ENCODE results near the gene SLCO1A2.

- TF ChIP-seq CTCF (IDR thresholded peaks at IDR 0.05; ENCODE audit: low read depth, low read length), result no peak
- TF ChIP-seq POLR2A (IDR thresholded peaks at IDR 0.05; ENCODE audit: extremely low read depth, insufficient read length), result no peak
- no peak for TF ChIP-seq MYC (IDR thresholded peaks at IDR 0.05; ENCODE audit: low read depth, low read length)
- TF ChIP-seq MAX (IDR thresholded peaks at IDR 0.05; ENCODE audit: low read depth, low read length), result no peak
Measured at GRCh38 chr12:21353487-21353886, 18.8 kb upstream of the SLCO1A2 start.
